Spleen (tissue), 7 donors: Measurements from ENCODE around the gene ETV3.

Experiments
- CTCF ChIP-seq, 11 experiments: fragments of 200-600 bp in 7 of 11; fragments of 450-650 bp in 4 of 11; sonication (generic) in 4 of 11; IDR thresholded peaks in 8 of 11; conservative IDR thresholded peaks in 3 of 11; 1 replicate in 7 of 11; 2 replicates in 4 of 11; pipeline versions ENCODE4 v1.4.0 to v1.8.0; 2016 to 2021; ENCODE audit warnings: antibody characterized with exemption in 11 of 11, inconsistent platforms in 4 of 11, mild to moderate bottlenecking in 1 of 11
- POLR2A ChIP-seq, 3 donors: fragments of 450-650 bp; IDR thresholded peaks; one replicate each; pipeline ENCODE4 v1.5.1; 2017; ENCODE audit warnings: antibody characterized with exemption in 3 of 3, mild to moderate bottlenecking in 1 of 3
- donor health status: DM: no; HTN: no; CAD: no; lungs with moderate emphysema.
- donor health status: DM: no; HTN: no; CAD: no.
- donor health status: DM: no; HTN: no; CAD: no.

GRCh38 chr1:157162345-157162744 is 24.1 kb upstream of the ETV3 start:
- TF ChIP-seq CTCF (IDR thresholded peaks at IDR 0.05 in 8 of 11, conservative IDR thresholded peaks at IDR 0.05 in 3 of 11), result no peak
- no peak for TF ChIP-seq POLR2A (IDR thresholded peaks at IDR 0.05)
